T1000 (cell line): ENCODE data around the gene CYP8B1.

Source experiments
- DNase-seq: peaks from one replicate; lab custom pipeline; 2025; ENCODE audit warnings: mixed read lengths; lab: John Stamatoyannopoulos, UW

The CYP8B1 gene

GRCh38 chr3:42852441-42852840 lies 23.2 kb downstream of the CYP8B1 start:
- DNase-seq, result no peak

GRCh38 chr3:42851228-42851834 lies 24.3 kb downstream of the CYP8B1 start:
- DNase-seq, result no peak

- DNase-seq, result no peak
Observed at GRCh38 chr3:42850263-42850662, 25.4 kb downstream of the CYP8B1 start.

- no peak for DNase-seq
Observed at GRCh38 chr3:42849017-42849416, 26.7 kb downstream of the CYP8B1 start.

GRCh38 chr3:42847731-42848130 lies 27.9 kb downstream of the CYP8B1 start:
- no peak for DNase-seq

GRCh38 chr3:42846685-42847522 lies 28.8 kb downstream of the CYP8B1 start:
- no peak for DNase-seq

GRCh38 chr3:42844815-42845214 lies 30.9 kb downstream of the CYP8B1 start:
- no peak for DNase-seq

- DNase-seq, result no peak
Observed at GRCh38 chr3:42844412-42844713, 31.3 kb downstream of the CYP8B1 start.

GRCh38 chr3:42843713-42844411 lies 31.8 kb downstream of the CYP8B1 start:
- DNase-seq, result no peak

- DNase-seq, result no peak
Observed at GRCh38 chr3:42841332-42841731, 34.3 kb downstream of the CYP8B1 start.

GRCh38 chr3:42839616-42840015 lies 36.1 kb downstream of the CYP8B1 start:
- peak; percentile 10 for DNase-seq

GRCh38 chr3:42838571-42838970 lies 37.1 kb downstream of the CYP8B1 start:
- DNase-seq, result no peak

- no peak for DNase-seq
Observed at GRCh38 chr3:42836150-42837123, 39.2 kb downstream of the CYP8B1 start.

- DNase-seq, result no peak
Observed at GRCh38 chr3:42831321-42831713, 44.4 kb downstream of the CYP8B1 start.

GRCh38 chr3:42830437-42831320 lies 45.0 kb downstream of the CYP8B1 start:
- no peak for DNase-seq

GRCh38 chr3:42829628-42830436 lies 45.8 kb downstream of the CYP8B1 start:
- no peak for DNase-seq

GRCh38 chr3:42829083-42829627 lies 46.5 kb downstream of the CYP8B1 start:
- no peak for DNase-seq

GRCh38 chr3:42827654-42828053 lies 48.0 kb downstream of the CYP8B1 start:
- no peak for DNase-seq

- no peak for DNase-seq
Observed at GRCh38 chr3:42827023-42827422, 48.7 kb downstream of the CYP8B1 start.

- DNase-seq, result no peak
Observed at GRCh38 chr3:42826141-42826540, 49.5 kb downstream of the CYP8B1 start.
